ENCODE results near the gene TAF10.
A peak's percentile ranks its signal among the peaks of the same experiment; 100 is the strongest.

Gene TAF10

DNA sequence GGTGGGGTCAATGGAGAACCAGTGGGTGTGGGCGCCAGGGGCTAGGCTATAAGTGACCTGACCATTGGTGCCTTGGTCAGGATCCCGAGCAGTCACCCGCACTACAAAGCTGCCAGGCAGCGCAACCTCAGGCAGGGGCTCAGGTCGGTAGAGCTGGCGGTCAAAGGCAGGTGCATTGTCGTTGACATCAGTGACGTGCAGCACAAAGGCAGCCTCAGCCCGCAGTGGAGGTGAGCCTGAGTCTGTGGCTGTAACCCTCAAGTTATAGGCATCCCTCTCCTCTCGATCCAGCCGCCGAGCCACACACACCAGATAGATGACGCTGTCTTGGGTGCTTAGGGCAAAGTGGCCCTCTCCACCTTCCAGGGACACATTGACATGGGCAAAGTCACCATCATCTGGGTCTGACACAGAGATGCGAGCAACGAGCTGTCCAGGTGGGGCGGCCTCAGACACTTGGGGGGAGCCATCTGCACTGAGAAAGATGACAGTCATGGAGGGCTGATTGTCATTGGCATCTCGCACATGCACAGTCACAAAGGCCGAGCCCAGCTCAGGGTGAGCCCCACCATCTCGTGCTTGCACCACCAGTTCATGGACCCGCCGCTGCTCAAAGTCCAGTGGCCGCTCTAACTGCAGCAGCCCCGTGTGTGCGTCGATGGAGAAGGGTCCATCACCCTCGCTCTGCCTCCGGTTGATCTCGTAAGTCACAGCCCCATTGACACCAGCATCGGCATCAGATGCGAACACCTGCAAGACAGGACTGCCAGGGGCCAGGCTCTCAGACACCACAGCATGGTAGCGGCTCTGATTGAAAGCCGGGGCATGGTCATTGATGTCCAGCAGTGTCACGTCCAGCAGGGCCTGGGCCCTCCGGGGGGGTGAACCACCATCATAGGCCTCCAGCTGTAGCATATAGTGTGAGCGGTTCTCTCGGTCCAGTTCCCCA is 28.3 kb upstream of the TAF10 start:
- no peak for DNase-seq

DNA sequence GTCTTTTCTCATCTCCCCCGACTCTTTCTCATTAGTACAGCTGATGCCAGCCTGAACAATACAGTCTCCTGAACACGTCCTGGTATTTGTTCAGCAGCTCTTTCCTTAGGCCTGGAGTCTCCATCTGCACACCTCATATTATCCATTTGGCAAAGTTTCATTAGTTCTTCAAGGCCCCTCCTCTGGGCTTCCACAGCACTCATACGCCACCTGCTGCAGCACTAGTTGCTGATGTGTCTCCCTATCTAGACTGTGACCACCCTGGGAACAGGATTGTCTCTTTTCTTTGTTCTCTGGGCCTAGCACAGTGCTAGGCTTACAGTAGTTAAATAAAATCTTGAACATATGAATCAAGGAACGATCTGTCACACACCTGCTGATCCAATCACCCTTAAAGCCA is 26.4 kb upstream of the TAF10 start:
- DNase-seq, result no peak

DNA sequence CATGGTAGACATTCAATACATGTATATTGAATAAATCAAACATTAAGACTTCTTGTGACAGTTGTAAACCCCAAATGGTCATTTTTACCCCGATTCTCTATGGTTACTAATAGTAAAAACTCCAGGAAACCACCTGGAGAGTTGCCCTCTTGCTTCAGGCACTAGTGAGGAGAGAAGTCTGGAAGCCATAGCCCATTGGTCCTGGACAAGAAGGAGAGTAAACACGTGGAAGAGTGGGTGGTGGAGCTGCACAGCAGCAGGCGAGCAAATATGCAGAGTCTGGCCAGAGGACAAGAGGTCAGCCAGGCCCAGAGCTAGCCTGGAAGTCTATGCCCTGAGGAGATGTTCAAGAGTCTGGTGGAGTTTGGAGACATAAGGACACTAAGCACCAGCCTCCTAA is 25.9 kb upstream of the TAF10 start:
- no peak for DNase-seq

DNA sequence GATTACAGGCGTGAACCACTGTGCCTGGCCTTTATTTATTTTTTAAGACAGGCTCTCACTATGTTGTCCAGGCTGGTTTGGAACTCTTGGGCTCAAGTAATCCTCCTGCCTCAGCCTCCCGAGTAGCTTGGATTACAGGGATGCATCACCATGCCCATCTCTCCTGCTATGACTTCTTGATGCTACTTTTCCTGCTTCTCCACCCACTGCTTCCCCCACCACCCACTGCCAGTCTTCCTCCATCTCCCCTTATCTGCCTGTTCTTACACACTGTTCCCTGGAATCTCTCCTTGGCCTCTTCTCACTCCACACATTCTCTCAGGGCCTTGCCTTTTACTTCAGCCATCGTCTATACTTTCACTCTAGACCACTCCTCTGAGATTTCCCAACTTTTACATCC is 24.5 kb upstream of the TAF10 start:
- DNase-seq, result no peak

DNA sequence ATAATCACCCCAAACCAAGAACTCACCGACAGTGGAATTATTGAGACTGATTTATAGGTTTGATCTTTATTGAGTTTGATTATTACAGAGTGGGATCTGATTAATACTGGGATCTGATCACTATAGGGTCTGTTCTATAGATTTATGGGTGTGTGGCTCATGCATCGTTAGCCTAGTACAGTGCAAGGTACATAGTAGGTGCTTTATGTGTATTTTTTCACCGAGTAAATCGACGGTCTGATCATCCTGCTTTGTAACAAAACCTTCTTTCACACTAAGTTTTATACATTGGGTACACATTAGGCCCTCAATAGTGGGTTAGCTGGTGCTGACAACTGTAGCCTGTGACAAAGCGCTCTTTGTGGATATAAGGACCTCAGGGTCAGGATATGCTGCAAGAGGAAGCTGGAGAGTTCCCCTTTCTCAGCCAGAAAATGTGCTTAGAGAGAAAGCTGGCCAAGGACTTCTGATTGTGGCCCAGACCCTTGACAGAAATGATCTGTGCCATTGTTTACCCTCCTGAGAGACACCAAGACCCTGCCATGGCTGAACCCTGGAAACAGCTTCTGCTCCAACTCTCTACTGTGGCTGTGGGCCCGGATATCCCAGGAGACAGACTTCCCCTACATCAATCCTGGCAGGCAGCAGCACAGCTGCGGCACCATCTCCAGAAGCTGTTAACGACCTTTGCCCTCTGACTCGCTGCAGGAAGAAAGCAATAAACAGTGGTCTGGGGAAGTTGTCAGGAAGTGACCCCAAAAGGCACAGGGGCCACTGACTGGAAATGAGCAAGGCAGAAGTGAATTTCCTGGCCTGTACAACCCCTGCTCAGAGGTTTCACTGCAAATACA is 23.3 kb upstream of the TAF10 start:
- DNase-seq, result no peak

DNA sequence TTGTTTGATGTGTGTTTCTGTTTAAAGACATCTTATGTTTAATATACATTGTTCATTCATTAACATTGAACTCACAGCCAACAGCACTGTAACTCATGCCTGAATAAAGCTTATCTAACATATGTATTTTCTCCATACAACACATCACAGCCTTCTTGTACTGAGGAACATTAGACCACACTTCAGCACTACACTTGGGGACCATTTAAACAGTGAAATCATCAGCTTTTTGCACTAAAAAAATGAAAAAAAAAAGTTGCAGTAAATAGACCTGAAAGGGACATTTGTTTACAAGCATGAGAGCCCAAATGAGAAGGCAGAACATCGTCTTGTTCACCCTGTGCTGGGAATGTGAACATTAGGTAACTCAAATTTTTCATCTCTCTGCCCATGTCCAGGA is 22.5 kb upstream of the TAF10 start:
- no peak for DNase-seq

DNA sequence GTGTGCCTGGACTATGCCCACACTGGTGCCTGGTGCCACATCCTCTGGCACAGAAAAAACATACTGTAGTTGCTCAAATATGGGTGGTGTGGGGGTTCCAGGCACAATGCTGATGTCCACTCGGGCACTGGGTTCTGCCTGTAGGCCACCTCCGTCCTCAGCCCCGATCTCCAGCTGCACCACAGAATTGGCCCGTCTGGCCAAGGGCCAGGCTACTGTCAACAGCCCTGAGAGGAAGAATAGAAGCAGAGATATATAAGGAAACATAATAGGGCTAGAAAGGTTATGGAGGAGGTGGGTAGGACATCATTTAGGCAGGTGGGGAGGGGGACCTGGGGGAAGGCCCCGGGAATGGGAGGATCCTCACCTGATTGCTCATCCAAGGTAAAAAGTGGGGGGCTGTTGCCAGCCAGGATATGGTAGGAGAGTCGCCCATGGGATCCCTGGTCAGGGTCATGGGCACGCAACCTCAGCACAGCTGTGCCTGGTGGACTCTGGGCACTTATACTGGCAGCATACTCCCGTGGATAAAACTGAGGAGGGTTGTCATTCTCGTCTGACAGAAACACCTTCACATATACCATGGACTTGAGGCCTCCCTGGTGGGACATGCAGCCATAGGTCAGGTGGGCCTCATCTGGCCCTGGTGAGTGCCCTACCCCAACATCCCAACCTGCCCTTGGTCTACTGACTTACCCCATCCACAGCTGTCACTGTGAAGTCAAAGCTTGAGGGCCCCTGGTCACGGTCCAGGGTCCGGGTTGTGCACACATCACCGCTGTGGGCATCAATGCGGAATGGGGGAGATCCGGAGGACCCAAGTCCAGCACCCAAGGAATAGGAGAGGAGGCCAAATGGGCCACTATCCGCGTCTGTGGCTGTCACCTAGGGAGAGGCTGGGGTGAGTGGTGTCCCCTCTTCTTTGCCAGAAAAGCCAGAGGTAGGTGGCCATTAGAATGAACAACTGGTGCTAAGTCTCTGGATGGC is 21.7 kb upstream of the TAF10 start:
- DNase-seq, result no peak

DNA sequence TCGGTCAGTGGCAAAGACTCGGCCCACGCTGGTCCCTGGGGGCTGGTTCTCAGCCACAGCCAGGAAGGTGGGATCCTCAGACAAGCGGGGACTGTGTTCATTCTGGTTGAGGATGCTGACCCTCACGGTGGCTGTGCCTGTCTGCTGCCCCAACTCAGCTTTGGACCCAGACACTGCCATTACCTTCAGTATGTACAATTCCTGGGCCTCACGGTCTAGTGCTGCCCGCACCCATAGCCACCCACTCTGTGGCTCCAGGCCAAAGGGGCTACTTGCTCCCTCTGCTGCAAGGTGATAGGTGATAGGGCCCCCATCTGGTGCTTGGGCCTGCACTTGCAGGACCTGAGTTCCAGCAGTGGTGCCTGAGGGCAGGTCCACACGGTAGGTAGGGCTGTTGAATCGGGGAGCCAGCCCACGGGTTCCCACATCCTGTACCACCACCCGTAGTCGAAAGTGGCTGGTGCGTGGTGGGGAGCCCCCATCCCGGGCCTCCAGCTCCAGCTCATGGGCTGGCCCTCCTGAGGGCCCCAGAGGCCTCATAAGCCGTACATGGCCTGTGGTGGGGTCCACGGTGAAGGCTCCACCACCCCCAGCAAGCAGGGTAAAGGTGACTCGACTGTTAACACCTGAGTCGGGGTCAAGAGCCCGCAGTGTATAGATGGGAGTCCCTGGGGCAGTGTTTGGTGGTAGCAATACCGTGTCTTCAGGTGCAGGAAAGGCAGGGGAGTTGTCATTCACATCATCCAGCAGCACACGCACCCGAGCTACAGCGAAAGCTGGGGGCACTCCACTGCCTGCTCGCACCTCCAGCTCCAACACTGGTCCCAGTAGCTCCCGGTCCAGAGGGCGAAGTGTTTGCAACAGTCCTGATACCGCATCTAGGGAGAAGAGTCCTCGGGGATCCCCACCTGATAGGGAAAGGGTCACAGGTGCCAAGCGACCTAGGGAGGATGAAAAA is 20.4 kb upstream of the TAF10 start:
- no peak for DNase-seq

DNA sequence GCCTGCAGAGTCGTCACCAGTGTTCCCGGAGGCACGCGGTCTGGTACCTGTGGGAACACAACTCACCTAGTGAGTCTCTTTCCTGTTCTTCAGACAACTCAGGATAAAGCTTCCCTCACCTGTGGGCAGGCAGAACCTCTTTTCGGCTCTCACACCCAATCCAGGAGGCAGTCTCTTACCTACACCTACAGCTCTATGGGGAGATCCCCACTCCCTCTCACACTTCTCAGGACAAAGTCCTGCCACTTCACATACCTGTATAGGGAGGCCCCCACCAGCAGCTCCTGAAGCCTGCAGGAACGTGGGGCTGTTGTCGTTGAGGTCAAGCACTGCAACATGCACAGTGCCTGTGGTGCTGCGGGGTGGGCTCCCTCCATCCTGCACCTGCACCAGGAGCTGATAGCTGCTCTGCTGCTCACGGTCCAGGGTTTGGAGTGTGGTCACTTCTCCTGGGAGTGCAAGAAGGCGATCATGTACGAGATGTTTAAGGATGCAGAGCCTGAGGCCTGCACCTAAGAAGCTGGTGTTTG is 19.4 kb upstream of the TAF10 start:
- DNase-seq, result no peak

DNA sequence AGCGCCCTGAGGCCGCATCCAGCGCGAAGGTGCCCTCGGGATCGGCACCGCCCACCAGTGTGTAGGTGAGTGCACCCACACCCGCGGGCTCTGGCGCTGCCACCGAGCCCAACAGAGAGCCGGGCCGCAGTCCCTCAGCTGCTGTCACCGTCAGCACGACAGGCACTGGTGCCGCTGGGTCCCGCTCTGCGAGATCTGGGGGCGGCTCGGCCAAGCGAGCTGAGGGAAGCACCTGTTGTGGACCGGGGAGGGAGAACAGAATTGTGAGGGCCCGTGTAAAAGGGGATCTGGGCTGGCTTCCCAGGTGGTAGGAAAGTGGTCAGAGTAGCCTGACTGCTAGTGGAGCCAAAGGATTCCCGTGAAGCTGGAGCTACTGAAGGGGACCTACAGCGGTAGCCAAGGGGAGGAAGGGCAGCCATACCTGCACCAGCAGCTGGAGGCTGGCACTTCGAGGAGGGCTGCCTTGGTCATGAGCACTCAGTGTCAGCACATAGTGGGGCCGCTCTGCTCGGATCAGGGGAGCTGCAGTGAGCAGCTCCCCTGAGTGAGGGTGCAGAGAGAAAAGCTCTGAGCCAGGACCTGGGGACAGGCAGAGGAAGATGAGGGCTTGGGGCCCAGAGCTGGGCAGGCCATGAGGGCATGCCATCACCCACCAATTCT is 18.7 kb upstream of the TAF10 start:
- no peak for DNase-seq

DNA sequence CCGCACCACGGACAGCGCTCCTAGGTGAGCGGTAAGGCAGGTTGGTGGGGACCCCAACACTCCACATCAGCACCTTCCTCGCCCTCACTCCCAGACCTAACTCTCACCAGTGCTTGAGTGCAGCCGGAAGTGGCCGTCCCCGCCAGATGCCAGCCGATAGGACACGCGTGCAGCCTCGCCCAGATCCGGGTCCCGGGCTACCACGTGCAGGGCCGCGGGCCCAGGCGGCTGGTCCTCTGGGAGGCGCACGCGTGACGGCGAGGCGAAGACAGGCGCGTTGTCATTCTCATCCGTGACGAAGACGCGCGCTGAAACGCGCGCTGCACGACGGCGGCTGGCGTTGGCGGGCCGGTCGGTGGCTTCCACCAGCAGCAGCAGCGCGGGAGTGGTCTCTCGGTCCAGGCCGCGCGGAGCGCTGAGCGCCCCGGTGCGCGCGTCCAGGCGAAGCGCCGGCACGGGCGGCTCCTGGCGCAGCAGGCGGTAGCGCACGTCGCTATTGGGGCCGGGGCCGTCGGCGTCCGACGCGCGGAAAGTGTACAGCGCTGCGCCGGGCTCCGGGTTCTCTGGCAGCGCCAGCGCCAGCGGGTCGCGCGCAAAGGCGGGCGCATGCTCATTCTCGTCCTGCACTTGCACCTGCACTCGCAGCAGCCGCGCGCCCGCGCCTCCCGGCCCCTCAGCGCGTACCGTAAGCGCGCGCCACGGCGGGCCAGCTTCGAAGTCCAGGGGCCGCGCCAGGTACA is 18.0 kb upstream of the TAF10 start:
- DNase-seq, result peak; percentile 43

DNA sequence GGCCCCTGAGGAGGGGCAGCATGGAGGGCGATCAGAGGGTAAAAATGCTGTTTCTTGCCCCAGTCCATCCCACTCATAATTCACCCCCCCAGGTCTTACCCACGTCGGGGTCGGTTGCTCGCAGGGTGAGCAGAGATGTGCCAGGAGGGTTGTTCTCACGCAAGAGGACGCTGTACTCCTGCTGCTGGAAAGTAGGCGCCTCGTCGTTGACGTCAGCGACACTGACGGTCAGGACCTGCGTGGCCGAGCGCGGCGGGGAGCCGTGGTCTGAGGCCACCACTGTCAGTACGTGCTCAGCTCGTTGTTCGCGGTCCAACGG is 17.5 kb upstream of the TAF10 start:
- DNase-seq, result no peak

DNA sequence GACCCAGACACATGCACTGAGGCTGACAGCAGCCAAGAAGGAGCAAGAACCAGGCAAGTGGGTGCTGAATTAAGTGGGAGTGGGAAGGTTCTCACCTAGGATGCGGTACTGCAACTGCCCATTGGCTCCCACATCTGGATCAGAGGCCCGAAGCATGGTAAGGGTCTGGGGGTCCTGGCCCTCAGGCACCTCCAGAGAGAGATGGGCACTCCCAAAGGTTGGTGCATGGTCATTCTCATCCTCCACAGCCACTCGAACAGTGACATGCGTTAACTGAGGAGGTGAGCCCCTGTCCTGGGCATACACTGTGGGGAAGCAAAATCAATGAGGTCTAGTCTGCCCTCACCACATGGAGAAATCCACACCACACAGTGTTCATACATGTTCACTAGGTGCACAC is 16.5 kb upstream of the TAF10 start:
- no peak for DNase-seq

DNA sequence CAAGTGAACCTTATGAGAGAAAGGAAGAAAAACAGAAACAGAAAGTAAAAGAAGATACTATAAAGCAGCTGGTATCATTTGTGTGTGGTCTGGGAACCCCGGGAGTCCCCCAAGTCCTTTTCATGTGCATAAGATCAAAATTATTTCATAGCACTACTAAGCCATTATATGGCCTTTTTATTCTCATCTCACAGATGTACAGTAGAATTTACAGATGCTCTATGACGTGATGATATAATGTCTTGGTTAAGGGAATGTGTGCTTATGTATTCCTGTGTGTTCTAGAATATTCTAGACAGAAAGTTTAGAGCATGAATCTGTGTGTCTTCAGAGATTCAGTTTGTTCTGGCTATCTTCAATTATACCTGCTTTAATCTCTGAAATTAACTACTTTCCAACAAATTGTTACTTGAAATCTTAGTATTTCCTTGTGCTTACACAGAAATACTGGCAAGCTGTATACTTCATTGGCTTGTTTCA is 15.8 kb upstream of the TAF10 start:
- DNase-seq, result no peak

DNA sequence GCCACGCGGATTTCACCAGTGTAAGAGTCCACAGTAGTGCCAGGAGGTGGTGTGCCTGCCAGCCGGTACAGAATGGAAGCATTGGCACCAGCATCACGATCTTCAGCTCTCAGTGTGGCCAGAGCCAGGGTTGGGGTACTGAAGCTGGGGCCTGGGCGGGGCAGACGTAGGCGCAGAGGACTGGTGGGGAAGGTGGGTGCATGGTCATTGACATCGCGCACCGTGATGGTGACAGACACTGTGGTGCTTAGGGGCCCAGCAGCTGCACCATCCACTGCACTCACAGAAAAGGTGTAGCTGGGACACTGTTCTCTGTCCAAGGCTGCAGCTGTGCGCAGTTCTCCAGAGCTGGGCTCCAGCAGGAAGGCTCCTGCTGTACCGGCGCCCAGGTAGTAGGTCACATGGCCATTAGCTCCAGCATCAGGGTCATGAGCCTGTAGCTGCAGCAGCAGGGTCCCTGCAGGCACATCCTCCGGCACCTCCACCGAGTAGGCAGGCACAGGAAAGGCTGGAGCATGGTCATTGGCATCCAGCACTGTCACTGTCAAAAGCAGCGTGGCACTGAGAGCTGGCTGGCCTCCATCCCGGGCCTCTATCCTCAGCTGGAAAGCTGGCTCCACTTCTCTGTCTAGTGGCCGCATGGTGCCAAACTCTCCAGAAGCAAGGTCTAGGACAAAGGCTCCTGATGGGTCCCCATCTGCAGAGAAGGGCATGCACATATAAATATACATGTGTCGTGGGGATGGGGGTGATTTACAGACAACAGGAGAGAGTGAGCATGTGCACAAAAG is 15.2 kb upstream of the TAF10 start:
- DNase-seq, result no peak

DNA sequence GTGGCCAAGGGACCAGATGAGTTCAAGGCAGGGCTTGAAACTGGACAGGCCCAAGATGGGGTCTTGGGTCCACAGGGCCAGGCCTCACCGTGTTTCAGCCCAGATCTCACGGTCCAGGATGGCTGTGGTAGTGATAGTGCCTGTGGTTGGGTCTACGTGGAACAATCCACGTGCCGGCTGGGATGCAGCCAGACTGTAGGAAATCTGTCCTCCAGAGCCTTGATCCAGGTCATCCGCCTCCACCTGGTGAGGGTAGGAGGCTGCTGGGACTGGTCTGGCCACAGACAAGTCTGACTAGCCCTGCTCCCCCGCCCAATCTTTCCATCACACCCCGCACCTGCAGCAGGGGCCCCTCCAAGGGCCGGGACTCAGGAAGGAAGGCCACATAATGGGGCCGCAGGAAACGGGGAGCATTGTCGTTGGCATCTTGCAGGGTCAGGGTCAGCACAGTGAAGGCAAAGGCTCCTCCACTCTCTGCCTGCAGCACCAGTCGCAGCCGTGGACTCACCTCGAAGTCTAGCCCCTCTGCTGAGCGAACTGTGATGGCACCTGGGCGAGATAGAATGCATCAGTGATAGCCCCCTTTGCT is 13.9 kb upstream of the TAF10 start:
- DNase-seq, result no peak

DNA sequence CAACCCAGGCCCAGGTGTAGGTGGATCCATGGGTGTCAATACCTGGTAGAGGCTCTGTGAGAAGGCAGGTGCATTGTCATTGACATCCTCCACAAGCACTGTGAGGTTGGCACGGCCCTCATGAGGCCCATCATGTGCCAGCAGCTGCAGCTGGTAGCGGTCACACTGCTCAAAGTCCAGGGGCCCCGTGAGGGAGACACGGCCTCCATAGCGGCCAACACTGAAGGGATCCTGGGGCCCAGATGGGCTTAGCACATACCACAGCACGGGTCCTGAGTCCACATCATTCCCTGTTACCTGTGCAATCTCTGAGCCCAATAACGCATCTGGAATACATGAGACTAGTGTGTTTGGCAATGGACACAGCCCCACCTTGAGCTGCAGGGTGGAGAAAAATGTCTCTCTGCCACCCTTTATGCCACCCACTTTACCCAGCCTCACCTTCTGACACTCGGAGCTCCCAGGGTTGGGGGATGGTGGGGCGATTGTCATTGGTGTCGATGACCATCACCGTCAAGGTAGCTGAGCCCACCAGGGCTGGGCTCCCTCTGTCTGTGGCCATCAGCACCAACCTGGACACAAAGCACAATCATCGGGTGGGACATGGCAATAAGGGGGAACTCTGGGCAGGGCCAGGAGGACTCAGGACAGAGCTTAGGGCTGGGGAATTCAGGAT is 13.3 kb upstream of the TAF10 start:
- DNase-seq, result no peak

All from NCI-H748 treated with DMSO at 0.1 percent for 48 hours (cell line).